Heart left ventricle (tissue), 13 donors: ENCODE measurements around the gene CCR6.

Experiments
- CTCF ChIP-seq, 12 donors: fragments of 200-600 bp; sonication (generic) in 4 of 12; IDR thresholded peaks; one replicate each; pipeline versions ENCODE4 v1.5.0 to v1.8.0; 2018 to 2022; ENCODE audit warnings: antibody characterized with exemption in 12 of 12, mild to moderate bottlenecking in 5 of 12
- POLR2A ChIP-seq, 2 donors: fragments of 450-650 bp; IDR thresholded peaks; one replicate each; pipeline ENCODE4 v1.6.1; 2017; ENCODE audit warnings: antibody characterized with exemption in 2 of 2, mild to moderate bottlenecking in 2 of 2, moderate library complexity in 2 of 2
- donor health status: ischemic (EF 13 %, LVEDD 7.1; RV severe dilation, severe dysfunction).
- donor health status: DM: no; HTN: yes; CAD: no.
- donor health status: DM: no; HTN: no; CAD: no.
- donor health status: ischemic (EF 25% LVEDD 6.9; RV normal size, moderate dysfunction).
- donor health status: ischemic (EF 25% LVEDD 5.7; RV mildly dilated, moderate dysfunction).
- donor health status: ischemic (EF 35%, LVEDD 5.7; RV mildly dilated, moderate dysfunction).
- donor health status: nonischemic (EF 11% LVEDD 7.7; RV severe dilation, severe dysfunction).
- donor health status: DM: yes; HTN: yes; CAD: no.
- donor health status: PGD.
- donor health status: ischemic (EF 29% LVEDD 5.4; RV normal size, mild dysfunction).
- donor health status: nonischemic (EF 23%, LVEDD 6.1; RV moderate dilation, normal function).

GRCh38 chr6:167148021-167148420, 25.1 kb downstream of the CCR6 start:
- TF ChIP-seq CTCF (IDR thresholded peaks at IDR 0.05), result no peak
- TF ChIP-seq POLR2A (IDR thresholded peaks at IDR 0.05), result no peak
